RWPE1 (cell line): ENCODE data around the gene MAP1A.

Experiments
- CTCF ChIA-PET: fragments of 350-600 bp; sonication (Branson Sonifier 250); formaldehyde crosslinking; extraction: SDS; loops from one replicate; lab custom pipeline; 2021; lab: Yijun Ruan, JAX
- POLR2A ChIA-PET: fragments of 400-600 bp; formaldehyde crosslinking; extraction: SDS; loops from one replicate; lab custom pipeline; 2020; ENCODE audit warnings: antibody characterized with exemption; ENCODE audit not compliant: low non-redundant PET; lab: Yijun Ruan, JAX
- DNase-seq: peaks from one replicate; pipeline ENCODE4 v3.0.0; 2012; ENCODE audit warnings: low spot score
- H3K27ac ChIP-seq: fragments of 450-650 bp; 2 replicates; pipeline ENCODE4 v1.5.1; 2017
- TF ChIP-seq, protein P1 (sequence below): fragments of 450-650 bp; conservative IDR thresholded peaks from 2 replicates; pipeline ENCODE4 v1.5.1; 2017; ENCODE audit warnings: low read depth, mild to moderate bottlenecking

MAP1A gene

DNA sequence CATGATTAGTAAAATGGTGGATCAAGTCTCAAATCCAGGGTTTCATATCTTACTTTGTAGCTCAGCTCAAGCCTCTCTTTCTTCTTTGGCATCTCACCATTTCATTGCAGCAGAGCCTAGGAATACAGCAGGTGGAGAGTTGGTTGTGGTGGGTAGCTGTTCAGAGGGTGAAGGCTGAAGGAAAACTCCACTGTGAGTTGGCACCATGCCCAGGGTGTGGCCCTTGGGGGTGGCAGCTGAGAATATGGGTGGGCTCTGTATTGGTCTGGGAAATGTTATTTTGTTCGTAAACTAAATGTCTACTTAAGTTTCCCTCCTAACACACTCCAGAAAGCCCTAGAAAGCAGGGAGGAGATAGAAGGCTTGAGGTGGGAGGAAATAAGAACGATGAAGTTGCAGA lies 1.7 kb upstream of the MAP1A start:
- H3K27ac ChIP-seq: no peak overlapping the region
- no peak for DNase-seq
- TF ChIP-seq, protein P1, sequence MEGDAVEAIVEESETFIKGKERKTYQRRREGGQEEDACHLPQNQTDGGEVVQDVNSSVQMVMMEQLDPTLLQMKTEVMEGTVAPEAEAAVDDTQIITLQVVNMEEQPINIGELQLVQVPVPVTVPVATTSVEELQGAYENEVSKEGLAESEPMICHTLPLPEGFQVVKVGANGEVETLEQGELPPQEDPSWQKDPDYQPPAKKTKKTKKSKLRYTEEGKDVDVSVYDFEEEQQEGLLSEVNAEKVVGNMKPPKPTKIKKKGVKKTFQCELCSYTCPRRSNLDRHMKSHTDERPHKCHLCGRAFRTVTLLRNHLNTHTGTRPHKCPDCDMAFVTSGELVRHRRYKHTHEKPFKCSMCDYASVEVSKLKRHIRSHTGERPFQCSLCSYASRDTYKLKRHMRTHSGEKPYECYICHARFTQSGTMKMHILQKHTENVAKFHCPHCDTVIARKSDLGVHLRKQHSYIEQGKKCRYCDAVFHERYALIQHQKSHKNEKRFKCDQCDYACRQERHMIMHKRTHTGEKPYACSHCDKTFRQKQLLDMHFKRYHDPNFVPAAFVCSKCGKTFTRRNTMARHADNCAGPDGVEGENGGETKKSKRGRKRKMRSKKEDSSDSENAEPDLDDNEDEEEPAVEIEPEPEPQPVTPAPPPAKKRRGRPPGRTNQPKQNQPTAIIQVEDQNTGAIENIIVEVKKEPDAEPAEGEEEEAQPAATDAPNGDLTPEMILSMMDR: no peak
- CTCF ChIA-PET: interaction anchor here (1.1 kb wide), 1 partner anchor 66 kb away, joined by 3 read pairs; no protein-coding TSS in a partner anchor
- POLR2A ChIA-PET: no interaction called here

DNA sequence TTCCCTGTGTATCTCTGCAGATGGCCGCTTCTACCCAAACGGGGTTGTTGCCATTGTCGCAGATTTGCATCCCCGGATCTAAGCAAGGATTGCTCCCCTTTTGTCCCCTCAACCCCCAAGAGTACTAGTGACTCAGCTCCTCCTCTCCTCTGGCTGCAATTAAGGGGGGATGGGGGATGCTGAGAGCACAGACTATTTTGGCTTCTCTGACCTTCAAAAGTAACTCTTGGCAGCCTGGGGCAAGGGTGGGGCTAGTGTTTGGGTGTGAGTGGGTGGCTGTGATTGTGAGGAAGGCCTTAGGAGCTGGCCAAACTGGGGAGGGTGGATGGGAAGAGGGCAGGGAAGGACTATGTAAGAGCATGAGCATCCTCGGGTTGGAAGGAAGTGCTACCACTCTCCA lies 1.2 kb upstream of the MAP1A start:
- no peak overlapping the region for H3K27ac ChIP-seq
- DNase-seq: no peak
- POLR2A ChIA-PET: no interaction called here
- CTCF ChIA-PET: interaction anchor here (1.1 kb wide), 1 partner anchor 66 kb away, joined by 3 read pairs; no protein-coding TSS in a partner anchor
- TF ChIP-seq, protein P1: no peak

DNA sequence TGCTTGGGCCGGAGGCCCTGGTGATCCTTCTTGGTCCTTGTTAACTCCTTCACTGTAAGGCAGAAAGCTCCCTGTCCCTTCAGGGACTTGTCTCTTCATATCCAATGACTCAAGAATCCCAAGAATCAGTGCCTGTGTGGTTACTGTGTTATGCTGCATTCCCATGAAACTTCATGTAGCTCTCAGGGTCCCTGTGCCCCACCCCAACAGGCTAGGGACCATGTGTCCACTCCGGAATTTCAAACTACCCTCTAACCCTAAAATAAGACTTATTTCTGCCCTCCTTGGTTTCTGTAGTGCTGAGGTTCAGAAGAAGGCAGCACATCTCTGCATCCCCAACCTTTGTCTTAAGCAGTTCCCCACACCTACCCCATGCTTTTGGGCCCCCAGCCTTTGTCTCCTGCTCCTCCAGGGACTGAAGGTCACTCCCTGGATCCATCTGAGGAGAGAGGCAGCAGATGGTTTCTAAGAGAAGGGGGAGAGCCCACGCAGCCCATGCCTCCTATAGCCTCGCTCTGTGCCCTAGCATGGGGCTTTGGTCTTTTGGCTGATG lies 531 bp upstream of the MAP1A start:
- ChIA-PET CTCF (interaction anchor here (1.1 kb wide), 1 partner anchor 67 kb away, joined by 3 read pairs; no protein-coding TSS in a partner anchor), POLR2A (no interaction called here)
- no peak overlapping the region for H3K27ac ChIP-seq
- DNase-seq: no peak
- TF ChIP-seq, protein P1: no peak

DNA sequence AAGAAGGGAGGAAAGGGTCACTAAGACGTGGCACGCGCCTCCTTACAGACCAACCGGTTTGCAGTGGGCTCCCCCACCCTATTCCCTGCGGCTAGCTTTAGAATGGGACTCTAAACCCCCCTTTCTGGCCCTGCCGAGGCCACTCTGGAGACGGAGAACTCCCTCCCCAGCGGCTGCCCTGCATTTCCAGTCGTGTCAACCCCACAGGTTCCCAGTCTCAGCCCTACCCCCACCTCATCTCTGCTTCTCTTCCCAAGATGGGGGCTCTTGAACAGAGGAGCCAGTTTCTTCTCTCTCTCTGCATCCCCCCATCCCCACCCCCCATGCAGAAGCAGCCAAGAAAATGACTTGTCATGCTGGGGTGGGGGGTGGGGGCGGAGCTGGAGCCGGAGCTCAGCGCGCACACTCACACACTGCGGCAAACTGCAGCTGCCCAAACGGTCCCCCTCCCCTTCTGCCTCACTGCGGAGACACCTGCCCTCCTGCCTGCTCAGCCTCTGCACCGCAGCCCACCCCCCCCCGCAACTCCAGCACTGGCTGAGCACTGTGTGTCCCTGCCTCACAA lies 871 bp downstream of the MAP1A start:
- H3K27ac ChIP-seq: no peak overlapping the region
- ChIA-PET CTCF (interaction anchor here (1.1 kb wide), 1 partner anchor 16 kb away, joined by 3 read pairs; no protein-coding TSS in a partner anchor), POLR2A (no interaction called here)
- TF ChIP-seq, protein P1: no peak
- DNase-seq: no peak

DNA sequence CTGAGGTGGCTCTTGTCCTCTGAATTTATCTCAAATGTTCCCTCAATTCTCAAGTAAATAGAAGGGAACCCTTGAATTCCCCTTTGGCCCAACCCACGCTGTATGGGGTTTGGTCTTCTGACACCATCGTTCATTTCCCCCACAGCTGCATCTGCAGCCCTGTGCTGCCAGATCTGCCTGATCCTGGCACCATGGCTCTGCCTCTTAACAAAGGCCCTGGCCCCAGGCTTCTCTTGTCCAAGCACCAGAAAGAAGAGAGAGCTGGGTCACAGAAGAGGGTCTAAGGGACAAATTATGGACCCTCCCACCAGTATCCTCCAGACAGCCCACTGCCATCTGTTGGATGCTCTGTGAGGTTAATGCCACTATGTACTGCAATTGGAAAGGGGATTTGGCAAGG lies 1.8 kb downstream of the MAP1A start:
- H3K27ac ChIP-seq: no peak overlapping the region
- TF ChIP-seq, protein P1: no peak
- DNase-seq: no peak
- ChIA-PET POLR2A (no interaction called here), CTCF (no interaction called here)

DNA sequence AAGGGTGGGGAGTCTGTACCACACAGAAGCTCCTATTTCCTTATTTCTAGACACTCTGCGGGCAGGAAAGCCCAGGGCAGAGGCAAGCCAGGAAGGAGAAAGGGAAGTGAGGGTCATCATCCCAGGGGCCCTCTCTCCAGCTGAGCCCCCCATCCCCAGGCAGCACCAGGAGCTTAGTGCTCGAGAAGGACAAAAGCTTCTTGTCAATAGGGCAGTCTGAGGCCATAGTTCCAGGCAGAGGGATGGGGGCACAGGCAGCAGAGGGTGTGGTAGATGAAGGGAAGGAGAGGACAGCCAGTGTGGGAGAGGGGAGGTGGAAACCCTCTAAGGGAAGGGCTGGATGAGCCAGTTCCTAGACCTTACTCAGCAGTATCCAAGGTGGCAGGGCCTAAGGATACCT lies 2.7 kb downstream of the MAP1A start:
- H3K27ac ChIP-seq: no peak overlapping the region
- ChIA-PET POLR2A (no interaction called here), CTCF (no interaction called here)
- DNase-seq: no peak
- TF ChIP-seq, protein P1: no peak
